HG02938 (cell line): Measurements from ENCODE around the gene FSD2.
"Not testable (repeated sequence)": the region's sequence is repeated elsewhere in the genome, so short reads cannot be mapped to it uniquely, and the experiment has no call there.

Experiments used
- ATAC-seq: cut with Tn5 transposase; IDR thresholded peaks from one replicate; pipeline ENCODE4 v1.9.1; 2021; ENCODE audit warnings: mild to moderate bottlenecking, moderate library complexity; ENCODE audit not compliant: unreplicated experiment

The FSD2 gene

GRCh38 chr15:82748315-82748714, 57.6 kb downstream of the FSD2 start:
- ATAC-seq, result no peak

GRCh38 chr15:82743810-82744209, 62.1 kb downstream of the FSD2 start:
- ATAC-seq, result no peak

GRCh38 chr15:82742134-82742533, 63.7 kb downstream of the FSD2 start:
- no peak for ATAC-seq

- no peak for ATAC-seq
Observed at GRCh38 chr15:82739086-82739485, 66.8 kb downstream of the FSD2 start.

- ATAC-seq, result no peak
Observed at GRCh38 chr15:82737975-82738374, 67.9 kb downstream of the FSD2 start.

GRCh38 chr15:82731527-82731926, 74.3 kb downstream of the FSD2 start:
- ATAC-seq, result no peak

- no peak for ATAC-seq
Observed at GRCh38 chr15:82730022-82730530, 75.8 kb downstream of the FSD2 start.

GRCh38 chr15:82726816-82727215, 79.1 kb downstream of the FSD2 start:
- ATAC-seq, result no peak

- no peak for ATAC-seq
Observed at GRCh38 chr15:82715003-82715402, 90.9 kb downstream of the FSD2 start.

- no peak for ATAC-seq
Observed at GRCh38 chr15:82714016-82714415, 91.9 kb downstream of the FSD2 start.

- no peak for ATAC-seq
Observed at GRCh38 chr15:82712036-82712435, 93.8 kb downstream of the FSD2 start.

GRCh38 chr15:82710926-82711490, 94.9 kb downstream of the FSD2 start:
- ATAC-seq, result no peak

GRCh38 chr15:82710208-82710555, 95.7 kb downstream of the FSD2 start:
- ATAC-seq, result no peak

- peak; percentile 94 for ATAC-seq
Observed at GRCh38 chr15:82709421-82710207, 96.3 kb downstream of the FSD2 start, which contains the start of gene AP3B2. Gene AP3B2 (minus strand): TSS chr15:82709875. CDS start chr15:82709706, 169 bp downstream.

- ATAC-seq, result no peak
Observed at GRCh38 chr15:82709081-82709420, 96.8 kb downstream of the FSD2 start.

- not testable (repeated sequence) for ATAC-seq
Observed at GRCh38 chr15:82705856-82706255, 100.0 kb downstream of the FSD2 start.
